NCI-H2029 (cell line): ENCODE results near the gene TNFRSF1A.
A peak's percentile ranks its signal among the peaks of the same experiment; 100 is the strongest.

Source experiments
- DNase-seq: peaks from one replicate; lab custom pipeline; 2025; lab: John Stamatoyannopoulos, UW

The TNFRSF1A gene

GRCh38 chr12:6336889-6337853 lies 4.7 kb downstream of the TNFRSF1A start:
- no peak for DNase-seq

- DNase-seq: peak; percentile 86
Observed at GRCh38 chr12:6336079-6336888, 5.6 kb downstream of the TNFRSF1A start.

- DNase-seq: no peak
Observed at GRCh38 chr12:6335451-6336078, 6.3 kb downstream of the TNFRSF1A start.

- DNase-seq: no peak
Observed at GRCh38 chr12:6334940-6335450, 6.9 kb downstream of the TNFRSF1A start.

GRCh38 chr12:6334359-6334758 lies 7.5 kb downstream of the TNFRSF1A start:
- no peak for DNase-seq

- no peak for DNase-seq
Observed at GRCh38 chr12:6333566-6333965, 8.3 kb downstream of the TNFRSF1A start.

GRCh38 chr12:6333029-6333428 lies 8.8 kb downstream of the TNFRSF1A start:
- no peak for DNase-seq

GRCh38 chr12:6332459-6332858 lies 9.4 kb downstream of the TNFRSF1A start:
- DNase-seq: no peak

- DNase-seq: no peak
Observed at GRCh38 chr12:6330999-6331714, 10.7 kb downstream of the TNFRSF1A start.

GRCh38 chr12:6330192-6330591 lies 11.7 kb downstream of the TNFRSF1A start:
- DNase-seq: no peak

GRCh38 chr12:6329703-6330064 lies 12.2 kb downstream of the TNFRSF1A start:
- DNase-seq: no peak

GRCh38 chr12:6328945-6329702 lies 12.8 kb downstream of the TNFRSF1A start:
- DNase-seq: no peak

- no peak for DNase-seq
Observed at GRCh38 chr12:6328045-6328779, 13.7 kb downstream of the TNFRSF1A start.

- DNase-seq: no peak
Observed at GRCh38 chr12:6327229-6328041, 14.4 kb downstream of the TNFRSF1A start.

- no peak for DNase-seq
Observed at GRCh38 chr12:6326316-6327228, 15.3 kb downstream of the TNFRSF1A start.

GRCh38 chr12:6324936-6325750 lies 16.7 kb downstream of the TNFRSF1A start:
- DNase-seq: no peak

- no peak for DNase-seq
Observed at GRCh38 chr12:6323995-6324711, 17.7 kb downstream of the TNFRSF1A start.
